GM03348 (cell line): Measurements from ENCODE around the gene PDE6H.

Experiments used
- DNase-seq: peaks from one replicate; pipeline ENCODE4 v3.0.0; 2012; ENCODE audit warnings: low spot score

The PDE6H gene

GRCh38 chr12:14975457-14975856 is 2.6 kb downstream of the PDE6H start:
- no peak for DNase-seq

DNA sequence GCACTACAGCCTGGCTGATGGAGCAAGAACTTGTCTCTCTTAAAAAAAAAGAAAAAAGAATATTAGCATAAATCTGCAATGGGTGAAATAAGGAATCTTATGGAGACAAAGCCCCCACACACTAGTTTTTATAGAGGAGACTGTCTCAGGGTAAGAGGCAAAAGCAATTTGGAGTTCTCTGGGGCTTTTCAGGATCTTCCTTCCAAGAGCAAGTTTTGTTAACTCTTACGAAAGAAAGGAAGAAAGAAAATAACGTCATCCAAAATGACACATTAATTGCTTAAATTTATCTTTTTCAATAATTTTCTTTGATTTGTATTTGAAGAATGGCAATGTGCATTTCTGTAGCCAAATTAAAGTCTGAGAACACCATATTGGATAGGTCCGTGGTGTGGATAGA is 3.8 kb downstream of the PDE6H start:
- no peak for DNase-seq

GRCh38 chr12:14979468-14979867 is 6.6 kb downstream of the PDE6H start:
- DNase-seq: no peak

- no peak for DNase-seq
Measured at GRCh38 chr12:14981049-14981448, 8.2 kb downstream of the PDE6H start.

DNA sequence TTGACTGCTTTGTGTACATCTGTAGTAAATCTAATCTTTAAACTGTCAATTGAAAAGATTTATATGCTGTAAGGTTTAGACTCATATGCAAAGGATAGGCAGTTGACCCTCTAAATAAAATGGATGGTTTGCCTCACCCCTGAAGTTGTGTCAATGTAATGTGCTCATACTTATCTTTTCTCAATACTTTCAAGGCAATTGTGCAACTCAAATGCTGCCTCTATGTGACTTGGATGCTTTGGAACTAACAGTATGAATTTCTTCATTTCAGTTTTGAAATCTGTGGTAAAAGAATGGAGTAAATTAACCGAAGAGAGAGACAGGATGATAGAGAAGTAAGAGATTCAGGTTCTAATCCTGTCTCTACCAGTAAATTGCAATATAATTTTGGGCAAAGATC is 9.7 kb downstream of the PDE6H start:
- no peak for DNase-seq

DNA sequence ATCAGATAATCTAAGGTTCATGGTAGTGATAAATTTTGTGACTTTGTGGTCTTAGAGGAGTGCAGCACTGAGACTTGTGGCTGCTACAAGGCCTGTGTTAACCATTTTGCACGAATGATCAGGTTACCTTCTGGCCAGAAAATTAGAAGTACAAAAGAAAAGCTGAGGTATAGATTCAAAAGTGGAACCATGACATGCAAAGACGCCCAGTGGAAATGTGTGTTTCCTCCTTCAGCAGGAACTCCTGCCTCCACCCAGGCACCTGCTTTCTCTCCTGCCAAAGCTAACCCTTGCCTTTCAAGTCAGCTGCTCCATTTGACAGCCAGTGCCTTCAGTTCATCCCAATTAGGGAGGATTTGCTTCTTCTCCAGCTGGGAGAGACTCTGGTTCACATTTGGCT is 10.1 kb downstream of the PDE6H start:
- DNase-seq: no peak

DNA sequence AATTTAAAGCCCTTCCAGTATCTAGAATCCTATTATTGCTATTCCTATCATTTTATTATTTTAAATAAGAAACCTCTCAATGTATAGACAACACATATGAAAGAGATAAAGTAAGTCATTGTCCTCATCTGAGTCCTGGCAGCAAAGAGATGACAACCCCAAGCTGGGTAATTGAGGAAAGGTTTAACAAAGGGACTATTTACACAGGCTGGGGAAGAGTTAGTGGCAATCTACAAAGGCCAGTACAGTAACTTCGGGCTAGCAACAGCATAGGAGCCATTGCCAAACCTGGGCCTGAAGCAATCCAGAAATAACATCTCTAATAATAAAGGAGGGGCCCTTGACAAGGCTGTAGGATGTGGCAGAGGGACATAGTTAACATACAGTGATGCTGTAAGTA is 11.2 kb downstream of the PDE6H start:
- DNase-seq: no peak

DNA sequence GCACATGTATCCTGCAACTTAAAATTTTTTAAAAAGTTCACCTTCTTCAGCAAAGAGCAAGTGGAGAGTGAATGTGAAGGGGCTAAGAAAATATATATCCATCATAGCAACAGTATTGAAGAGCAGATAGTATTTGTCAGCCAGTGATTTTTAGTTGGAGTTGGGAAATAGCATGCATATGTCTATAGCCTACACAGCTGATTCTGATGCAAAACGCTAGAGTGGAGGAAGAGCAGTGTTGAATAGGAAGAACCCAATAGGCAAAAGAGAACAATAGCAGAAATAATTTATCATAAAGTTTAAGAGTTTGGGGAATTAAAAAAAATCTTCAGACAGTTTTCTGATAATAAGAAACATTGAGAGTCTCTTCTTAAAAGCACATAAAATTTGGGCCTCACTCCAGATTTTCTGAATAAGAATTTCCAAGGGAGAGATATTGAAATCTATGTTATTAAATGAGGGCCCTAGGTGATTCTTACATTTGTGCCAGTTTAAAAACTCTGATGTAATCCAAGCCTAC is 12.0 kb downstream of the PDE6H start:
- DNase-seq: no peak

DNA sequence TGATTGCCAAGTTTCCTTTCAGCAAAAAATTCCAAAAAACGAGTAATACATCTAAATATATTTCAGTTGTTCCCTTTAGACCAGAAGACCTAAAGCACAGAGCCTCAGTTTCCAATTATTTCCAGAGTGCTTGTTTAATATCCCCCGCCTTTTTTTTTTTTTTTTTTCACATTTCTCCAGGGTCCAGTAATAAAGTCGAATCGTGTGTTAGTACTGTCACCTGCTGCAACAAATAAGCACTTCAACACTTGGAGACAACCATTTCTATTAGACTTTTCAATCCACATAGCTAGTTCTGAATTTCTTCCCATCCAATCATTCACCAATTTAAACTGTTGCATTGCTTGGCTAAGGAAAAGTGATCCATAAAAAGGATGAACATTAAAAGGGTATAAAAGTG is 13.6 kb downstream of the PDE6H start:
- no peak for DNase-seq

GRCh38 chr12:14988035-14988434 is 15.2 kb downstream of the PDE6H start:
- no peak for DNase-seq

DNA sequence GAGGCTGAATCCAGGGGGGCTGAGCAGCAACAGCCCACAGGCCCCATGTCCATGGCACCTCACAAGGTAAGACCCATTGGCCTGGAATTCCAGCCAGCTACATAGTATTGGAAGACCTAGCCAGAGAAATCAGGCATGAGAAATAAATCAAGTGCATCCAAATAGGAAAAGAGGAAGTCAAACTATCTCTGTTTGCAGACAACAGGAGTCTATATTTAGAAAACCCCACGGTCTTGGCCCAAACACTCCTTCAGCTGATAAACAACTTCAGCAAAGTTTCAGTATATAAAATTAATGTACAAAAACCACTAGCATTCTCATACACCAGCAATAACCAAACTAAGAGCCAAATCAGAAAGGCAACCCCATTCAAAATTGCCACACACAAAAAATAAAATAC is 16.9 kb downstream of the PDE6H start:
- no peak for DNase-seq

DNA sequence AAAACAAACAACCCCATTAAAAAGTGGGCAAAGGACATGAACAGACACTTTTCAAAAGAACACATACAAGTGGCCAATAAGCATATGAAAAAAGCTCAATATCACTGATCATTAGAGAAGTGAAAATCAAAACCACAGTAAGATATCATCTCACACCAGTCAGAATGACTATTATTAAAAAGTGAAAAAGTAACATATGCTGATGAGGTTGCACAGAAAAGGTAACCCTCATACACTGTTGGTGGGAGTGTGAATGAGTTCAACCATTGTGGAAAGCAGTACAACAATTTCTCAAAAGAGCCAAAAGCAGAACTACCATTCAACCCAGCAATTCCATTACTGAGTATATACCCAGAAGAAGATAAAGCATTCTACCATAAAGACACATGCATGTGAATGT is 18.2 kb downstream of the PDE6H start:
- no peak for DNase-seq

DNA sequence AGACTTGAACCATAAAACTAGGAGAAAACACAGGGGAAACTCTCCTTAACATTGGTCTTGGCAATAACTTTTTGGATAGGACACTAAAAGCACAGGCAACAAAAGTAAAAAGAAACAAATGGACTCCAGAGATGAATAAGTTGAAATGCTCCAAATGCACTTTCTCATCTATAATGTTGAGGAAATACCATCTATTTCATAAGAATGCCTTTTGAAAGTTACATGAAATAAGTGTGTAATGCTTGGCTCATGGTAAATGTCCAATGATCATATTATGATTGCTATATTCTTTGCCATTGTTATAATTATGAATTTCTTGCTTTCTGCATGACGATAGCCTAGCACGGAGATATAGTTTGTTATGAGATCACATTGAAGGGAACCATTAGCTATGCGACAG is 19.8 kb downstream of the PDE6H start:
- DNase-seq: no peak

DNA sequence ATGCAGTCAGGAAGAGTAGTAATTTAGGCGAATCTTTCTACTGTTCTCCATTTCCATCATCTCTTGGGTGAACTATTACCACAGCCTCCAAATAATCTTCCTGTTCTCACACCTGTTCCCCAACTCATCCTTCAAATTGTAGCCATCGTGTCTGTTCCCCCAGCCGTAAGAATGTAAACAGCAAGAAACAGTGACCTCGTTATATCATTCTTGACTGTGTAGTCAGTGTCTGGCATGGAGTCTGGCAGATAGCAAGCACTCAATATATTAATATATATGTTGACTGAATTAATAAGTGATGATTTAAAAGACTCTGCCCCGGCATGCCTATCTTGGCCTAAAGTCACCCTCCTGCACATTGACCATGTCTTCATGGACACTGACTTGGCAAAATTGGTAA is 20.3 kb downstream of the PDE6H start:
- DNase-seq: no peak

DNA sequence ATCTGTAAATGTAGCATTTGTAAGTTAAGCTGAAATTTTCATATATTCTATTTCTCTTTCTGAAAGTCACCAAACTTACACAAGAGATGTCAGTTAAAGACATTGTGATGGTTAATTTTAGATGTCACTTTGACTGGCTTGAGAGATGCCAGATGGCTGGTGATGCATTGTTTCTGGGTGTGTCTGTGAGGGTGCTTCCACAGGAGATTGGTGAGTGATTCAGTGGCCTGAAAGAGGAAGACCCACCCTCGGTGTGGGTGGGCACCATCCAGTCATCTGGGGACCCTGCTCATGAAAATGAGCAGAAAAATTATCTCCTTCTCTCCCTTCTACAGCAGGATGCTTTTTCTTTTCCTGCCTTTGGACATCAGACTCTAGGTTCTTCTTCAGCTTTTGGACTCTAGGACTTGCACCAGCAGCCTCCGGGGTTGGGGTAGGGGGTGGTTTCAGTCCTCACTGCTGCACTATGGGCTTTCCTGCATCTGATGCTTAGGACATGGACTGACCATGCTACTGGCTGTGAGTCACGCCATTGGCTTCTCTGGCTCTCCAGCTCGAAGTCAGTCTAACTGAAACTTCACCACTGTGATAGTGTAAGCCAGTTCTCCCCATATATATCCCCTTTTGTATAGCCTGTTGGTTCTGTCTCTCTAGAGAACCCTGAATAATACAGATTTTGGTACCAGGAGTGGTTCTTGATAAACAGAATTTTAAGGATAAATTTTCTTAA is 20.9 kb downstream of the PDE6H start:
- DNase-seq: peak; percentile 70

DNA sequence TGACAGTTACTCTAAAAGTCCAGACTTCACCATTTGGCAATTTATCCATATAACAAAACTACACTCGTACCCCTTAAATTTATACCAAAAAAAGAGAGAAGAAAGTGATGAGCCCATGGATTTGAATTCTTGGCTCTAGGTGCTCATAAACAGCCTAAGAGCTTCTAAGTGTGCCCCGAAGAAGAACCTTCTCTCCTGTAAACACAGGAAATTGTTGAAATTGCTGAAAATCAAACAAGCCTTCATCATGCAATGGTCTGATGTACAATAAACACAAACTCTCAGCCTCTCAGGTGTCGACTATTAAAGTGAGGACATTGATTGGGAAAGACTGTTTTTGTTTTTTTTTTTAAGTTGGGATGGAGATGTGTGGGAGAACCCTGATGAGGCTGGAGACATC is 21.8 kb downstream of the PDE6H start:
- no peak for DNase-seq

GRCh38 chr12:14995583-14996425 is 23.0 kb downstream of the PDE6H start:
- DNase-seq: peak; percentile 41

DNA sequence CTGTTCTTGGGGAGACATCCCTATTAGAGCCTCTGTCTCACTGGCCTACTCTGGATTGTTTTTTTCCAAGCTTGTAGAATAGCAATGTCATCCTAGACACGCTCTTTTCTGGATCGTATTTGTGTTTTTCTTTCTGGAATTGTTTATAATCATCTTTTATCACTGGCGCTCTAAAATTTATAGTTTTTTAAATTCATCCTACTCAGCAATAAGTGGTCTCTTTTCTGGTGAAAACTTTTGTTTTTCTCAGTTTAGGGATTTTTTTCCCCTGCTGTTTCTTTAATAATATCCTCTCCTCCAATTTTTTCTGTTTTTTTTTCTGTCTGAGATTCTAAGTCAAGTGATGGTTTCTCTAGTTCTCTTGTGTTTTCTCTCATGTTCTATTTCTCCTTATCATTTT is 25.2 kb downstream of the PDE6H start:
- no peak for DNase-seq

- peak; percentile 11 for DNase-seq
Measured at GRCh38 chr12:14999021-14999694, 26.3 kb downstream of the PDE6H start.

GRCh38 chr12:14999695-15000365 is 27.0 kb downstream of the PDE6H start:
- DNase-seq: no peak

- DNase-seq: no peak
Measured at GRCh38 chr12:15000575-15000974, 27.7 kb downstream of the PDE6H start.

DNA sequence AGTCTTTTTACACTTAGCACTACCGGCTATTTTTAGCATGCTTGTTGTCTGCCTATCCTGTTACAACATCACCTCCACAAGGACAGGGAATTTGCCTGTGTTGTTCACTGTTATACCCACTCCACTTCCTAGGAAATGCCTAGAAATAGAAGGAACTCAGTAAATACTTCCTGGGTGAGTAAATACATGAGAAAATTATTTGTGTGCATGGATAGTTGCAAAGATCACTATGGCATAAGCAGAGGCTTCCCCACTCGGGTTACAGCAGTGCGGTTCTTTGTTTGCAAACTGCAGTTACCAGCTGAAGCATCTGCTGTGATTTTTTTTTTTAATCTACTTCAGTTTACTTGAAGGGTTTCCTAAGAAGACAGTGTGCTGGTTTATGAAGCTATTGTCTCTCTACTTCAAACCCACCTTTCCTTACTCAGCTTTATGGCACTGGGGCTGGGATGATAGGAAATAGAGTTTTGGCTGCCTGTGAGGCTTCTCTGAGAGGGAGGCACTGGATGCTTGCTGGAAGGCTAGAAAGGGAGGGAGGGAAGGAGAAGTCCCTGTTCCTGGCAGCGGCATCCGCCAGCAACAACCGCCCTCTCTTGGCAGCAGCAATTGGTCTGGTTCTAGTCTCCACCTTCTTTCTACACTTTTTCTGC is 29.0 kb downstream of the PDE6H start:
- DNase-seq: peak; percentile 6
